ENCODE results near the gene EEF1E1. TPM values are rescaled to one million over a fixed set of nuclear protein-coding genes. Genes with fewer than 3 reads are reported as not detected.

The EEF1E1 gene
- total RNA-seq, 1 donor from 2014 or later, result 35.8 TPM

- DNase-seq (ENCODE audit: low spot score, unreplicated experiment), result no peak
- Mint-ChIP-seq H3K9me3 (ENCODE audit: low read depth) (no peaks in the 10 kb centered on the region), H3K27ac (no peak overlapping the region), H3K36me3 (ENCODE audit: insufficient read depth) (no peaks in the 10 kb centered on the region), H3K27me3 (peaks cover 13% of the 10 kb centered on the region), H3K4me3 (ENCODE audit: low read depth) (no peak overlapping the region), H3K4me1 (ENCODE audit: low read depth) (peaks cover 7% of the 10 kb centered on the region)
- TF ChIP-seq CTCF (IDR thresholded peaks at IDR 0.05; ENCODE audit: unreplicated experiment), result no peak
These were observed 32.9 kb upstream of the EEF1E1 start for GRCh38 chr6:8135276-8135675.

DNA sequence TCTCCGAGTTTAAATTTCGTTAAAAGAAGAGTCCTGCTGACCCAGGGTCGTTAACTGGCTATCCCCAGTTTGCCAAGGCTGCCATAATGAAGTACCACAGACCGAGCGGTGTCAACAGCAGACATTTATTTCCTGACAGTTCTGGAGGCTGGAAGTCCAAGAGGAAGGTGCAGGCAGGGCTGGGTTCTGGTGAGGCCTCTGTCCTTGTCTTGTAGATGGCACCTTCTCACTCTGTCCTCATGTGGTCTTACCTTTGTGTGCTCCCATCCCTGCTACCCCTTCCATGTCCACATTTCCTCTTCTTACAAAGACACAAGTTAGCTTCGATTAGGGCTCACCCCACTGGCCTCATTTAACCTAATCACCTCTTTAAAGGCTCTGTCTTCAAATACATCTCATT lies 29.8 kb upstream of the EEF1E1 start:
- Mint-ChIP-seq H3K4me3 (ENCODE audit: low read depth) (no peak overlapping the region), H3K4me1 (ENCODE audit: low read depth) (peaks cover 3% of the 10 kb centered on the region)
- DNase-seq (ENCODE audit: low spot score, unreplicated experiment), result no peak

GRCh38 chr6:8131265-8131897 lies 29.0 kb upstream of the EEF1E1 start:
- TF ChIP-seq CTCF (IDR thresholded peaks at IDR 0.05; ENCODE audit: unreplicated experiment), result peak; percentile 78
- Mint-ChIP-seq H3K27ac (no peak overlapping the region), H3K4me1 (ENCODE audit: low read depth) (peaks cover 2% of the 10 kb centered on the region), H3K36me3 (ENCODE audit: insufficient read depth) (no peaks in the 10 kb centered on the region), H3K27me3 (peaks cover 17% of the 10 kb centered on the region), H3K4me3 (ENCODE audit: low read depth) (no peak overlapping the region), H3K9me3 (ENCODE audit: low read depth) (peaks cover under 1% of the 10 kb centered on the region)
- DNase-seq (ENCODE audit: low spot score, unreplicated experiment), result peak; percentile 51

More for the DNA sequence above, 29.8 kb upstream of the EEF1E1 start:
- no peak for TF ChIP-seq CTCF (IDR thresholded peaks at IDR 0.05; ENCODE audit: unreplicated experiment)
- no peaks in the 10 kb centered on the region for H3K36me3 Mint-ChIP-seq (ENCODE audit: insufficient read depth)
- H3K27ac Mint-ChIP-seq, result no peak overlapping the region
- no peaks in the 10 kb centered on the region for H3K9me3 Mint-ChIP-seq (ENCODE audit: low read depth)
- H3K27me3 Mint-ChIP-seq, result peaks cover 17% of the 10 kb centered on the region

DNA sequence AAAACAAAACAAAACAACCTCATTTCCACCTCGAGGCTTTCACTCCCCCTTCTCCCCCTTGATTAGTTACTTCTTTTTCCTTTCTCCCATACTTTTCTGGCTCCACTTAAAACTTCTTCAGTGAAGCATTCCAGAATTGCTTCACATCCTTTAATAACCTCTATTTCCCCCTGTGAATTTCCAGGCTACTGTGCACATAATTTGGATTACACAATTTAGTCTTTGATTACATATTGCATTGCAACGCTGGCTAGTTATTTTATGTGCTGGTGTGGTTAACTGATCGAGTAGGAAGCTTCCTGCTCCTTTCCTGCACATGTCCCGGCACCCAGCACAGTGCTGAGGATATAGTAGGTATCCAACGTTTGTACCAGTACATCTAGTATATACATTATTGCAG lies 28.1 kb upstream of the EEF1E1 start:
- peaks cover 2% of the 10 kb centered on the region for H3K4me1 Mint-ChIP-seq (ENCODE audit: low read depth)
- DNase-seq (ENCODE audit: low spot score, unreplicated experiment), result no peak
- no peak overlapping the region for H3K27ac Mint-ChIP-seq
- H3K9me3 Mint-ChIP-seq (ENCODE audit: low read depth), result peaks cover 3% of the 10 kb centered on the region
- no peak for TF ChIP-seq CTCF (IDR thresholded peaks at IDR 0.05; ENCODE audit: unreplicated experiment)
- H3K4me3 Mint-ChIP-seq (ENCODE audit: low read depth), result no peak overlapping the region
- no peaks in the 10 kb centered on the region for H3K36me3 Mint-ChIP-seq (ENCODE audit: insufficient read depth)
- H3K27me3 Mint-ChIP-seq, result peaks cover 17% of the 10 kb centered on the region

GRCh38 chr6:8123236-8123635 lies 20.9 kb upstream of the EEF1E1 start:
- H3K4me1 Mint-ChIP-seq (ENCODE audit: low read depth), result peaks cover 7% of the 10 kb centered on the region

More at GRCh38 chr6:8123236-8123635, 20.9 kb upstream of the EEF1E1 start:
- Mint-ChIP-seq H3K9me3 (ENCODE audit: low read depth) (peaks cover 6% of the 10 kb centered on the region), H3K4me3 (ENCODE audit: low read depth) (no peak overlapping the region), H3K27me3 (no peaks in the 10 kb centered on the region), H3K27ac (no peak overlapping the region), H3K36me3 (ENCODE audit: insufficient read depth) (peaks cover 2% of the 10 kb centered on the region)
- TF ChIP-seq CTCF (IDR thresholded peaks at IDR 0.05; ENCODE audit: unreplicated experiment), result no peak
- DNase-seq (ENCODE audit: low spot score, unreplicated experiment), result no peak
